ENCODE measurements around the gene ARIH2. TPM values are rescaled to one million over a fixed set of nuclear protein-coding genes. Genes with fewer than 3 reads are reported as not detected.

Gene ARIH2
- total RNA-seq, 3 donors from 2014 or later: 70.7 to 111 (median 100.0) TPM

GRCh38 chr3:49016414-49017228, 98.0 kb downstream of the ARIH2 start:
- H3K36me3 ChIP-seq: peaks cover 7% of the 10 kb centered on the region
- TF ChIP-seq CTCF (IDR thresholded peaks at IDR 0.05): no peak
- TF ChIP-seq POLR2AphosphoS5 (IDR thresholded peaks at IDR 0.05): no peak
- no peak for TF ChIP-seq POLR2A (IDR thresholded peaks at IDR 0.05)
- peak overlapping the region; percentile 0 to 93 for H3K27ac ChIP-seq
- H3K9me3 ChIP-seq: no peaks in the 10 kb centered on the region
- peaks cover 9 to 10% of the 10 kb centered on the region in 2 donors for H3K4me1 ChIP-seq
- peak overlapping the region in 1 of 3 donors; percentile 95 for H3K4me3 ChIP-seq
- H3K27me3 ChIP-seq: no peaks in the 10 kb centered on the region
- no peak for DNase-seq (ENCODE audit: low spot score in 2 of 2)
- intact Hi-C loops (cut with DNase I; ENCODE audit: low total_unique reads): no loop called here

GRCh38 chr3:49017229-49017970, 98.8 kb downstream of the ARIH2 start:
- Histone ChIP-seq H3K4me1 (peaks cover 9 to 10% of the 10 kb centered on the region in 2 donors), H3K27ac (peak overlapping the region; percentile 85 to 93), H3K27me3 (no peaks in the 10 kb centered on the region), H3K36me3 (peaks cover 7% of the 10 kb centered on the region), H3K4me3 (peak overlapping the region; percentile 83 to 95 (median 86)), H3K9me3 (no peaks in the 10 kb centered on the region)
- no peak for TF ChIP-seq POLR2AphosphoS5 (IDR thresholded peaks at IDR 0.05)
- TF ChIP-seq CTCF (IDR thresholded peaks at IDR 0.05): no peak
- no peak for TF ChIP-seq POLR2A (IDR thresholded peaks at IDR 0.05)
- DNase-seq (ENCODE audit: low spot score in 2 of 2): no peak
- intact Hi-C loops (cut with DNase I; ENCODE audit: low total_unique reads): no loop called here

- peak; percentile 47 to 63 for DNase-seq (ENCODE audit: low spot score in 2 of 2)
- Histone ChIP-seq H3K27ac (peak within 1 kb of the TSS; percentile 85 to 100), H3K4me3 (peak within 1 kb of the TSS; percentile 83 to 95 (median 86)), H3K4me1 (peaks cover 14 to 15% of the 10 kb centered on the region in 2 donors), H3K9me3 (no peaks in the 10 kb centered on the region), H3K27me3 (no peaks in the 10 kb centered on the region), H3K36me3 (peaks cover 7% of the 10 kb centered on the region)
- intact Hi-C loops (cut with DNase I; ENCODE audit: low total_unique reads): no loop called here
- TF ChIP-seq POLR2AphosphoS5 (IDR thresholded peaks at IDR 0.05) (peak in 2 of 3 donors; percentile 59 to 76), CTCF (IDR thresholded peaks at IDR 0.05) (no peak), POLR2A (IDR thresholded peaks at IDR 0.05) (peak; percentile 86)
Measured at GRCh38 chr3:49017971-49018706, 99.5 kb downstream of the ARIH2 start, which contains the start of gene DALRD3. Gene DALRD3 (minus strand): TSS chr3:49018580. CDS start chr3:49018564, 16 bp downstream.

GRCh38 chr3:49018707-49019006, 100.0 kb downstream of the ARIH2 start:
- no peak for DNase-seq (ENCODE audit: low spot score in 2 of 2)
- TF ChIP-seq POLR2AphosphoS5 (IDR thresholded peaks at IDR 0.05) (no peak), CTCF (IDR thresholded peaks at IDR 0.05) (no peak), POLR2A (IDR thresholded peaks at IDR 0.05) (no peak)
- no peaks in the 10 kb centered on the region for H3K9me3 ChIP-seq
- peak overlapping the region; percentile 85 to 93 for H3K27ac ChIP-seq
- H3K4me1 ChIP-seq: peaks cover 16 to 17% of the 10 kb centered on the region in 2 donors
- H3K27me3 ChIP-seq: no peaks in the 10 kb centered on the region
- peak overlapping the region; percentile 83 to 95 (median 86) for H3K4me3 ChIP-seq
- intact Hi-C loops (cut with DNase I; ENCODE audit: low total_unique reads): no loop called here
- peaks cover 7% of the 10 kb centered on the region for H3K36me3 ChIP-seq

Measured in breast epithelium (tissue), 4 donors.